NT2/D1 (cell line): Measurements from ENCODE around the gene TEAD1.

Experiments
- DNase-seq: peaks from one replicate; pipeline ENCODE4 v3.0.0-alpha.2; 2011; ENCODE audit warnings: low read depth, low spot score
- H3K27me3 ChIP-seq: 2 replicates; pipeline ENCODE4 v1.6.0; 2011; ENCODE audit warnings: mild to moderate bottlenecking; ENCODE audit not compliant: insufficient read length, insufficient read depth
- H3K36me3 ChIP-seq: 2 replicates; pipeline ENCODE4 v1.6.1; 2011; ENCODE audit warnings: mild to moderate bottlenecking, low read length, mixed read lengths; ENCODE audit not compliant: insufficient read depth, insufficient read length
- H3K4me1 ChIP-seq: 2 replicates; pipeline ENCODE4 v1.5.1; 2011; ENCODE audit not compliant: insufficient read depth, insufficient read length
- H3K4me3 ChIP-seq: 2 replicates; pipeline ENCODE4 v1.5.1; 2011; ENCODE audit warnings: low read depth; ENCODE audit not compliant: insufficient read length
- H3K9ac ChIP-seq: 2 replicates; pipeline ENCODE4 v1.6.0; 2011; ENCODE audit warnings: low read depth; ENCODE audit not compliant: insufficient read length
- H3K9me3 ChIP-seq: 2 replicates; pipeline ENCODE4 v1.5.1; 2011; ENCODE audit warnings: mild to moderate bottlenecking, low read length; ENCODE audit not compliant: insufficient read depth
- SUZ12 ChIP-seq: IDR thresholded peaks from 2 replicates; pipeline ENCODE4 v1.6.1; 2011; ENCODE audit not compliant: insufficient read length, insufficient read depth; ENCODE audit errors: extremely low read depth
- YY1 ChIP-seq: IDR thresholded peaks from 2 replicates; pipeline ENCODE4 v1.6.1; 2011; ENCODE audit not compliant: insufficient read length, insufficient read depth
- ZNF274 ChIP-seq: IDR thresholded peaks from 2 replicates; pipeline ENCODE4 v1.6.1; 2011; ENCODE audit warnings: mild to moderate bottlenecking, low read depth, low read length

The TEAD1 gene

DNA sequence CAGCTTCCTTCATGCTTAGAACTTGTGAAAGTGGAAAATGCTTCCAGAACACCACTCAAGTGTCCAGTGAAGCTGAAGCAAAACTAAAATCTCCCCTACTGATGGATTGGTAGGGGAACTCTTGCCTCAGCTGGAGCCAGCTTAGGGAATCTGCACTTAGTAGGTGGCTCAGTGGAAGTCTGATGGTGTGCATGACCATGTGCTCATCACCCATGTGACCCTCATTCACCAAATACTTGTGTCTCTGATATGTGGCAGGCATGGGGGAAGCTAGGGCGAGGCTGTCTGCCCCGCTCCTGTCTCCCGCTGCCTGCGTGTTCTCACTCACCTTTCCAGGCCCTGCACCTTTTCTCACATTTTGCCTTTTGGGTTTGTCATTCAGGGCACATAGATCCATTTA lies 7.2 kb downstream of the TEAD1 start:
- TF ChIP-seq ZNF274: no peak
- no peak overlapping the region for H3K4me3 ChIP-seq
- no peaks in the 10 kb centered on the region for H3K9me3 ChIP-seq
- H3K9ac ChIP-seq: no peak overlapping the region
- DNase-seq: no peak
- no peaks in the 10 kb centered on the region for H3K27me3 ChIP-seq
- peaks cover 18% of the 10 kb centered on the region for H3K36me3 ChIP-seq
- peaks cover 5% of the 10 kb centered on the region for H3K4me1 ChIP-seq

- H3K27me3 ChIP-seq: no peaks in the 10 kb centered on the region
- H3K4me3 ChIP-seq: no peak overlapping the region
- peaks cover 5% of the 10 kb centered on the region for H3K4me1 ChIP-seq
- no peaks in the 10 kb centered on the region for H3K9me3 ChIP-seq
- no peak overlapping the region for H3K9ac ChIP-seq
- TF ChIP-seq SUZ12: no peak
- no peak for TF ChIP-seq ZNF274
- TF ChIP-seq YY1: no peak
- DNase-seq: no peak
- H3K36me3 ChIP-seq: peaks cover 18% of the 10 kb centered on the region
These were observed 8.1 kb downstream of the TEAD1 start for GRCh38 chr11:12682288-12682687.

- no peaks in the 10 kb centered on the region for H3K9me3 ChIP-seq
- H3K36me3 ChIP-seq: peaks cover 18% of the 10 kb centered on the region
- H3K4me1 ChIP-seq: peaks cover 5% of the 10 kb centered on the region
- TF ChIP-seq ZNF274 (no peak), YY1 (no peak), SUZ12 (no peak)
- no peak overlapping the region for H3K9ac ChIP-seq
- no peak overlapping the region for H3K4me3 ChIP-seq
- DNase-seq: no peak
- H3K27me3 ChIP-seq: no peaks in the 10 kb centered on the region
These were observed 8.7 kb downstream of the TEAD1 start for GRCh38 chr11:12682737-12683500.

DNA sequence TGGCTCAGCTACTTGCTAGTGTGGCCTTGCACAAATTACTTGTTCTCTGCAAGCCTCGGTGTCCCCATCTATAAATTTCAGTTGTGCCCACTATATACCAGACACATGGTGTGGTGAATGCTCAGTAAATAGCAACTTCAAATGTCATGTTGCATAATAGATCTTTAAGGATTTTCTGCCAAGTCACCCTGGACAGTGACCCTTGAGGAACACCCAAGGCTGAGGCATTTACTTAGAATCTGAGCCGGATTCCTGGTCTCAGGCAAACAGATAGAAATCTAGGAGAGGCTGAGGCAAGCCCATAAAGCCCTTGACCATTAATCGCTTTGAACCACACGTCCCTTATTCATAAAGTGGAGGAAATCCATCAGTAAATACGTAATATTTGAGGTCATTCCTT lies 9.7 kb downstream of the TEAD1 start:
- DNase-seq: no peak
- TF ChIP-seq ZNF274 (no peak), YY1 (no peak), SUZ12 (no peak)
- no peaks in the 10 kb centered on the region for H3K27me3 ChIP-seq
- peaks cover 14% of the 10 kb centered on the region for H3K36me3 ChIP-seq
- H3K4me1 ChIP-seq: peaks cover 9% of the 10 kb centered on the region
- no peaks in the 10 kb centered on the region for H3K9me3 ChIP-seq
- H3K4me3 ChIP-seq: no peak overlapping the region
- no peak overlapping the region for H3K9ac ChIP-seq

DNA sequence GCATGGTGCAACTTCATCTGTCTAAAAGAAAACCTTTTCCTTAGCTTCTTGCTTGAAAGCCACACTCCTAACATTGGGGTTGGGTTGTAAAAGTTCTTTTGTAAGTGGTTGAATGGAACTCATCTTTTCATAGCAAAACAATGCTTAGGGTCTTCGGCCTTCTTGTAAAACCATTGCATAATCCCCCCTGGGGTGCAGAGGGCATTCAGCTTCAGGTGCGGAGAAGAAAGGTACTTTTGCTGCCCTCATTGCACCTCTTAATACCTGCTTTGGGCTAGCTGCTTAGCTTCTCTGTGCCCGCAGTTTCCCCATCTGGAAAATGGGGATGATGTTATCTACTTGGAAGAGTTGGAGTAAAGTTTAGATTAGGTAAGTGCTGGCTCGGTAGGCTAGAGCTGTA lies 10.1 kb downstream of the TEAD1 start:
- no peak for DNase-seq
- Histone ChIP-seq H3K27me3 (no peaks in the 10 kb centered on the region), H3K36me3 (peaks cover 14% of the 10 kb centered on the region), H3K4me1 (peaks cover 8% of the 10 kb centered on the region), H3K9ac (no peak overlapping the region), H3K4me3 (no peak overlapping the region), H3K9me3 (no peaks in the 10 kb centered on the region)
- TF ChIP-seq ZNF274 (no peak), YY1 (no peak), SUZ12 (no peak)

- H3K27me3 ChIP-seq: no peaks in the 10 kb centered on the region
- no peak for DNase-seq
- no peak overlapping the region for H3K9ac ChIP-seq
- H3K9me3 ChIP-seq: no peaks in the 10 kb centered on the region
- H3K4me1 ChIP-seq: peaks cover 7% of the 10 kb centered on the region
- H3K36me3 ChIP-seq: peaks cover 14% of the 10 kb centered on the region
- TF ChIP-seq SUZ12 (no peak), YY1 (no peak), ZNF274 (no peak)
- no peak overlapping the region for H3K4me3 ChIP-seq
These were observed 10.6 kb downstream of the TEAD1 start for GRCh38 chr11:12684816-12685215.

- Histone ChIP-seq H3K4me1 (peaks cover 7% of the 10 kb centered on the region), H3K27me3 (no peaks in the 10 kb centered on the region)
These were observed 11.0 kb downstream of the TEAD1 start for GRCh38 chr11:12685229-12685628.

More at GRCh38 chr11:12685229-12685628, 11.0 kb downstream of the TEAD1 start:
- Histone ChIP-seq H3K4me3 (no peak overlapping the region), H3K36me3 (peaks cover 14% of the 10 kb centered on the region), H3K9ac (no peak overlapping the region), H3K9me3 (no peaks in the 10 kb centered on the region)
- DNase-seq: no peak
- TF ChIP-seq YY1 (no peak), SUZ12 (no peak), ZNF274 (no peak)
